HG02678 (cell line): ENCODE results near the gene PLCL2.

Source experiments
- ATAC-seq: cut with Tn5 transposase; IDR thresholded peaks from one replicate; pipeline ENCODE4 v1.9.1; 2021; ENCODE audit warnings: mild to moderate bottlenecking, moderate library complexity; ENCODE audit not compliant: unreplicated experiment

The PLCL2 gene

DNA sequence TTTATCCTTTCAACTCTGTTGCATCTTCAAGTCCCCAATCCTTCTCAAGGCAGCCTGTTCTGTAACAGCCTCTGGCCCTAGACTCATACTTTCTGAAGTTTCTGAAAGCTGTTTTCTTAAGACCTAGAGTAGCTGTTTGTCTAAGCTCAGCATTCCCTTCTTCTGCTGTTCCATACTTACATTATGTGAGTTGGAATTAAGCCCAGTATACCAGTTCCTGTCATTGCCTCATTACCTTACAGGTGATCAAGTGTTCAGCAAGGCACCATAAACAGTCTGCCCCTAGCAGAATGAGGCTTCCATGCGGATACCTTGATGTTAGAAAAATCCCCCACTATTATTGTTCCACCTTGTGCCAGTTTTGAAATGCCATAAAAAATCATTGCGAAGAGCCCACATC, 180.6 kb downstream of the PLCL2 start:
- no peak for ATAC-seq

DNA sequence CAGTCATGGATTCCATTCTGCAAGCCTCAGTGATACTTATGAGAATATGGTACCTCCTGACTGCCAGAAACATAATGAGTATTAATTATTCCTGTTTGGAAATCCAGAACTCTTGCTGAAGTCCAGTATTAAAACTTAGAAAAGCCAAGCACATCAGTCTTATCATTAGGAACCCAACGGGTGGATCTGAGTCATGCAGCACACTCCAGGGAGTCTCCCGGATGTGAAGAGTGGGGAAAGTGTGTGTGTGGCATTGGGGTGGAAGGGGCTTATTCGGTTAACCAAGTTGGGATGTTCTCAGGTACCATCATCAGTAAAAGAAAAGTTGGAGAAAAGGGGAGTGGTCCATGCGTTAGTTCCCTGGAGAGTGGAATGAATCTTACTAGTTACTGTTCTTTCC, 181.1 kb downstream of the PLCL2 start:
- no peak for ATAC-seq

DNA sequence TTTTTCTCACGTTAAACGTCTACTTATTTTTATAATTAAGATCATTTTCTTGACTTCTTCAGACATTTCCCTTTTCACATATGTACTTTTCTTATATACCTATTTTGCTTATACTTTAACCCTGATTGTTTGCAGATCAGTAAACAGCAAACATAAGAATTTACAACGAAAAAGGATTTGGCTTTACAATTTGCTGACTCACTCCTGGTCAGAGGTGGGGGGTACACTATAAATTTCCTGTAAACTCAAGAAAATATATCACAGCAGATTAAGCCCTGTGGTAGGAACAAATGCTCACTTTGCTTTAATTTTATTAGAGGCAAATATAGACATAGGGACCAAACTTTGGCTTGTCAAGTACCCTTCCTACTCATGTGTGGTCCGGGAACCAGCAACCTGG, 185.0 kb downstream of the PLCL2 start:
- ATAC-seq: no peak

DNA sequence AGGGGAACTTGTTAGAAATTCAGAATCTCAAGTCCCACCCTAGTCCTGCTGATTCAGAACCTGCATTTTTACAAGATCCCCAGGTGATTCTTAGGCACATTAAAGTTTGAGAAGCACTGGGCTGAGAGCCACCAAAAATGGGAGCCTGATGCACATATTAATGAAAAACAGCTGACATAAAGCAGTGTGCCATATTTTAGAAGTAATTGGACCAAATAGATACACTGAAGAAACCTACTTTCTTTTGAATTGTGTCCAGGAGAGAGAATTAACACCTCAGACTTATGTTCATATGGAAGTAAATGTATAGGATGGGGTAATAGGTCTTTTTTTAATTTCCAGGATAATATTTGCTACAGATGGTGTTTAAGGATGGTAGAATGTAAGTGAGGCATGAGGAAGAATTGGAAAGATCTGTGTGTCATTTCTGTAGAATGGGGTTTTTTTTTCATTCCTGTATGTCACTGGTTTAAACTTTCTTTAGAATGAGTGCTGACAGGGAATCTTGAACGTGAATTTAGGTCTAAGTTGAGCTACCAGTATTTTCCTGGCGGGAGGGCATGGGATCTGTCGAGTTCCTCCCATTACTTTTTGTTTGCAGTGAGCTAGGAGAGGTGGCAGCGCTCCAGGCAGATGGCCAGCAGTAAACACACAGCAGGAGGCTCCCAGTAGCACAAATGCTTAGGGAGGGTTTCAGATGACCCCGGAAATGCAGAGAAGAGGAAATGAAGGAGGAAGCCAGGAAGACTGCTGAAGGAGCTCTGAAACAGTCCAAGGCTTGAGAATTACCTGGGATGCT, 185.6 kb downstream of the PLCL2 start:
- no peak for ATAC-seq

DNA sequence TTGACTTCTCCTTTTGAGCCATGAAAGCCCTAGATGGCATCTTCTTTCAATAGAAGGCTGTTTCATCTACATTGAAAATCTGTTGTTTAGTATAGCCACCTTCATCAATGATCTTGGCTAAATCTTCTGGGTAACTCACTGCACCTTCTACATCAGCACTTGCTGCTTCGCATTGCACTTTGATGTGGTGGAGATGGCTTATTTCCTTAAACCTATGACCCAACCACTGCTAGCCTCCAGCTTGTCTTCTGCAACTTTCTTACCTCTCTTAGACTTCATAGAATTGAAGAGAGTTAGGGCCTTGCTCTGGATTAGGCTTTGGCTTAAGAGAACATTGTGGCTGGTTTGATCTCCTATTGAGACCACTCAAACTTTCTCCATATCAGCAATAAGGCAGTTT, 189.8 kb downstream of the PLCL2 start:
- ATAC-seq: no peak

DNA sequence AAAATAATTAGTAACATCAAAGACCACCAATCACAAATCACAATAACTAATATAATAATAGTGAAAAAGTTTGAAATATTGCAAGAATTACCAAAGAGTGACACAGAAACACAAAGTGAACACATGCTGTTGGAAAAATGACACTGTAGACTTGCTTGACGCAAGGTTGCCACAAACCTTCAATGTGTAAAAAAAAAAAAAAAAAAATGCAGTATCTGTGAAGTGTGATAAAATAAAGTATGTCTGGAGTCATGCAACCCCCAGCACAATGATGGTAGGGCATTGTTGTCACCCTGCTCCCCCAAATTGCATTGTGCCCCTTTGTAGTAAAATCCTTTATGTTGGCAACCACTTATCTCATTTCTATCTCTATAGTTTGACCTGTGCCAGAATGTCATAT, 190.6 kb downstream of the PLCL2 start:
- ATAC-seq: no peak

DNA sequence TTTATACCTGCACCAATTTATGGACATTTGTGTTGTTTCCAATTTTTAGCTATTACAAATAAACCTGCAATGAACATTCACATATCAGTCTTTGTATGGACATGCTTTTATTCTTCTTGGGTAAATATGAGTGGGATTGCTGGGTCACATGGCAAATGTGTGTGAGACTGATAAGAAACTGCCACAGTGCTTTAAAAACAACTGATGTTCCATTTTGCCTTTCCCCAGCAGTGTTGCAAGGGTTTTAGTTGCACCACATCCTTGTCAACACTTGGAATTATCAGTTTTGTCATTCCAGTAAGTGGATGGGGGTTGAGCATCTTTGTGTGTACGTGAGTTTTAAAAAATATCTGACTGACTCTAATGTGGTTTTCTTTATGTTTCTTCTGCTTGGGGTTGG, 191.2 kb downstream of the PLCL2 start:
- ATAC-seq: no peak

DNA sequence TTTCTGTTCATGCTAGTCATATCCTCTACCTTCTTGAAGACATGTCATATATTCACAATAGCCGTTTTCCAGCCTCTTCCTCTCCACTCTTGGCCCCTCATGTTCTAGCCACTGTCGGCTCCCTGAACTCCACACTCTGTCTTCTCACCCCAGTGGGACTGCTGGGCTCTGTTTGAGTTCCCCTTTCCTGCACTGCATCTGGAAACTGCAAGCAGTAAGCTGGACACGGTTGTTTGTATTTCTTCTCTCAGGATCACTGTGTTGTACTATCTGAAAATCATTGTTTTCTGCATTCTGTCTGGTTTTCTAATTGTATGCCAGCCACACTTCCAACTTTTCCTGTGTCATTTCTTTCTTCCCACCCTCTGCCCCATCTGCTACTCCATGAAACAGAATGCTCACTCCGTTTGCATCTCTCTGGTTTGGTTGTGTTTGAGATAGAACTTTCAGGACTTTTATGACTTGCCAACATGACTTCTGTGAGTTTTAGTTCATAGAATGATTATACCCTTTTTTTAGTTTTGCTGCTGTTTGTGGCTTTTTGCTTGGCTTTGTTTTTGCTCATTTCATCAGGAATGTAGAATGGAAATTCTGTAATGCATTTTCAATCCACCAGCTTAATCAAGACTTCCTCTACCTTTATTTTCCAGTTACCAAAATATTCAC, 192.3 kb downstream of the PLCL2 start:
- no peak for ATAC-seq

DNA sequence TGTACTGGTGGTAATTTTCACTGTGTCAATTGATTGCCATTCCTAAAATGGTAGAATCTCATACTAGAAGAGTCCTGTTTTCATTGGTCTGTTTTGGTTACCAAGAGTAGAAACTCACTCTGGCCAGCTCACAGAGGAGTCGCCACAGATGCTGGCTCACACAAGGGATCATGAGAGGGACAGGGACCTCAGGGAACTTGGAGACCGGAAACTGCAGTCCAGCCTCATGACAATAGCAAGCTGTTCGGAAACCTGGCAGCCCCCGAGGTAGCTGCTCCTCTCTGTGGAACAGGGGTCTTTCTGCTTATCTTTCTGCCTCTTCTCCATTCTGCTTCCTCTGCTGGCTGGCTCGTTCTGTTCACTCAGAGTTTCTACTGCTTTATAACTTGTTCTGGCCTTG, 192.9 kb downstream of the PLCL2 start:
- ATAC-seq: no peak

DNA sequence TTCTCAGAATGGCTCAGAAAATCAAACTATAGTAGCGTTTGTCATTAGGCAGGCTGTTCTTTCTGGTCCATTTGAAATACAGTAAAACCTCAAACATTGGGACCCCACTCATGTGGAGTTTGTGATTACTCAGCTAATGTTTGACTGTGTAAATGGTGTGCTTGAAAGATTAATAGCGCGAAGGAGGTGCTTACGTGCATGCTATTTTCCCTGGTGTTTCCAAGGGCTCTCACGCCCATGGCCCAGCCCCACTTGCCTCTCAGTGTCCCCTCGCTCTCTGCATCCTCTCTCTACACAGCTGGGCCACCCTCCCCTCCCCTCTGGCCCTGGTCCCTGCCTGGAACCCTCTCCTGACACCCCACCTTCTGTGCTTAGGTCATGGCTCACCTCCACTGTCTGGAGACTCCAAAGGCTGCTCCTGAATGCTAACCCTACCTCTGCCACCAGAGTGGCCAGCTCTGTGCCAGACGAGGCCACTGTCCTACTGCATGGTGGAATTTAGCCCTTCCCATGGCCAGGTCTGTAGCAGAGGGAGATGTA, 194.2 kb downstream of the PLCL2 start:
- ATAC-seq: no peak

DNA sequence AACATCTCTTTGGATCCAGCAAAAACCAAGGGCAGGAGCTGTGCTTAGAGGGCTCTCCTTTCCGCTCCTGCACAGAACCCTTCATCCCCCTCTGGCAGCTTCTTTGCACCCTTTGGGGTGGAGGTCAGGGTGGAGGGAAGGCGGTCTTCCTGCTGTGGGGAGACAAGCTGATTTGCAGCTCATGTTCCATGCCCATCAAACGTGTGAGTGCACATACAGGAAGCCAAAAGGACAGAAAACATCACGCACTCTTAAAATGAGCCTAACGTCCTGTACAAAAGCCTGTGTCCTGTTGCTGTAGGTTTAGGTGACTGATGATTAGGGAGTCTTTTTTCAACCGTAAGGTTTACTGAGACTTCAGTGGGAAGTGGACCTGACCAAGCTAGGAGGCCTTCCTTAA, 195.2 kb downstream of the PLCL2 start:
- ATAC-seq: no peak

DNA sequence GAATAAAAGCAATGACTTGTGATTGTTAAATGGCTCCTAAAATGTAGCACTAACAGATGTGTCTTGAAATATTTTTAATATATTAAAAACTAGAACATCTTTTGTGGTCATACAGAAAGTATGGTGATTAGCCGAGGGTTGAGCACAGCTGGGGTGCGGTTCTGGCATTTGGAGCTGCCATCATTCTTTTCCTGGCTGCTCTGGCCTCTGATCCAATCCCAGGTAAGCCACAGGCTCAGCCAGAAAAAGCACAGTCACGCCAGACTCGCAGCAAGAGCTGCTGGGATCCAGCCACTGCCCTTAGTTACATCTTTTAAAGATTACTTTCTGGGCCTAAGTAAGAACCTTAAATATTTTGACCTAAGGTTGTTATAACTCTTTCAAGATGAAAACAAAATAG, 196.8 kb downstream of the PLCL2 start:
- no peak for ATAC-seq

DNA sequence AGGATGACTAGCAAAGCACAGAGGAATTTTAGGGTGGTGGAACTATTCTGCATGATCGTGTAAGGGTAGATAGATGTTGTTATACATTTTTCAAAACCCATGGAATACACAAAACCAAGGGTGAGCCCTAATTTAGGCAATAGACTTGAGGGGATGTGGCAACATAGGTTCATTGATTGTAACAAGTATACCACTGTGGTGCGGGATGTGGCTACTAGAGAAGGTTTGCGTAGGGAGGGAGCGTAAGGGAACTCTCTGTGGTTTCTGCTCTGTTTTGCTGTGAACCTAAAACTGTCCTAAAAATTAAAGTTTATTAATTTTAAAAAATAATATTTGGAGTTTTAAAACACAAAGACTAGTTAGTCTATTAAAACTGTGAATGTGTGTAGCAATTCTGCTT, 202.8 kb downstream of the PLCL2 start:
- no peak for ATAC-seq

DNA sequence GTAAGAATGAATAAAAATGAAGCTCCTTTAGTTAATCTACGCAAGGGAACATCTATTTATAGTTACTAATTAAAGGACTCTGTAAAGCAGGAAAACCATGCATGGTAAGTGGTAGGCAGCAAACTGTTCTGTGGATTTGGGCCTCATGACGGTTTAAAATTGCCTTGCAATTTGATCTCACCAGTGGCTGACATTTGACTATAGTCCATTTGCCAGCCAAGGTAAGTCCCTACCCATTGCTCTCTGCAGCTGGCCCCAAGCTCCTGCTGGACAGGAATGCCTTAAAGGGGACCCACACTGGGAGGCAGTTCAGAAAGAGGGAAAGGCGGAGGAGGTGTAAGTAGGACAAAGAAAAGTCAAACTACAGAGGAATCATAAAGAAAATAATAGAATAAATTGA, 203.3 kb downstream of the PLCL2 start:
- no peak for ATAC-seq

DNA sequence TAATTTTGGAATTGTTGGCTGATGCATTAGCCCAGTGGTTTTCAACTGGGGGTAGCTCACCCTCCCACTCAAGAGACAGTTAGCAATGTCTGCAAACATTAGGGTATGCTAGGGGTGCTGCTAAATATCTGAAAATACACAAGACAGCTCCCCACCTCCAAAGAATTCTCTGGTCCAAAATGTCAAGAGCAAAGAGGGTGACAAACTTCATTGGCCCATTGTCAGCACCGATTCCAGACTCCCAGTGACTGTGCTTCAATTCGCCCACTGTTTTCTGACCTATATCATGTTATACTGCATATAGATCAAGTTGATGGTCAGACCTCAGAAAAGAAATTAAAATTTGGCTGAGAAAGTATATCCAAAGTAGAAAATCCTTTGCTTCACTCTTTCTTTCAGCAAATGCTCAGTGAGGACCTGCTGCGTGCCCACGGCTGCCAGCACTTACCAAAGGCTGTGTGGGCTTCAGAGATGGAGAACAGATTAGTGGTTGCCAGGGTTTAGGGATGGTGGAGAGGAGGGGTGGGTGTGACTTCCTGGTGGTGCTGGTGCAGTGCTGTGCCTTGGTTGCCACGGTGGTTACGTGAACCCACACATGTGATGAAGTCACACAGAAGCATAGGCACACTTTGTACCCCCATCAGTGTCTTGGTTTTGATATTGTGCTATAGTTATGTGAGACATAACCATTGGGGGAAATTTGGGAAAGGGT, 204.0 kb downstream of the PLCL2 start:
- no peak for ATAC-seq

DNA sequence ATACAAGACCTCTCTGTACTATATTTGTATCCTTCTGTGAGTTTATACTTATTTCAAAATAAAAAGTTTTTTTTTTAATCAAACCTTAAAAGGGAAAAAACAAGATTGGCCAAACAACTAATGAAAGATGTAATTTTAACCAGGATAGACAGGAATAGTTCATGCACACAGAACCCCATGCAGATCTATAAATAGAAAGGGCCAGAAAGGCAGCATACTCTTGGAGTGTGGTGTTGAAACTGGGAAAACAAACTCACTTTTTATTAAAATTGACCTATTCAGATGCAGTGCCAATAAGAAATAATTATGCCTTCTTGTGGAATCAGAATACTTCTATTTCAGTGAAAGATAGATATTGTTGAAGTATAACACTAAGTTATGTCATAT, 204.6 kb downstream of the PLCL2 start:
- no peak for ATAC-seq

DNA sequence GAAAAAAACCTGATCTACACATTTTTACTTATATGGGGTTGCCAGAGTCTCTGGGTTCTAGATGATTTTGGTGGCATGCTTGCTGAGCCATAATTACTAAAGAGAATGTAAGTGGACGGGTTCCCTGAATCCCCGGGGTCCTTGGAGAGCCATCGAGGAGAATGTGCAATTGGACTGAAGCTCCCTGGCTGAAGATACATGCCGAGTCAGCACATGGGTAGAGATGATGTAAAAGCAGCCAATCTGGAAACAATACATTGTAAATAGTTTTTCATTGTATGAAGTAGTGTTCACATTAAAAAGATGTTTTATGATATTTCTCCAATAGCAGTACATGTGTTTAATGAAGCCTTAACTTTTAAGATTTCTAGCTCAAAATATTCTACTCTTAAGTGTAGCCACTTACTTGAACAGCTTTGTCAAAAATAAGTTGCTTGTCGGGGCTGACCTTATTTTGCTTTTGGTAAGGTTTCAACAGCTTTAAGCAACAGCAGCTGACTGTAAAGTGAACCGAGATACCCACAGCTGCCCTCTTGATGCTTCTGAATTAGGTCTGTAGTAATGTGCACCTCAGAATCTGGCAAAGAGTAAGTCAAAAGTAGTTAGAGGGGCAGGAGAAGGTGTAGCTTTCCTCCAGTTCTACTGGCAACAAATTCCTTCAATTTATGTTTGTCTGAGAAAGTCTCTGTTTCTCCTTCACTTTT, 205.7 kb downstream of the PLCL2 start:
- ATAC-seq: no peak

DNA sequence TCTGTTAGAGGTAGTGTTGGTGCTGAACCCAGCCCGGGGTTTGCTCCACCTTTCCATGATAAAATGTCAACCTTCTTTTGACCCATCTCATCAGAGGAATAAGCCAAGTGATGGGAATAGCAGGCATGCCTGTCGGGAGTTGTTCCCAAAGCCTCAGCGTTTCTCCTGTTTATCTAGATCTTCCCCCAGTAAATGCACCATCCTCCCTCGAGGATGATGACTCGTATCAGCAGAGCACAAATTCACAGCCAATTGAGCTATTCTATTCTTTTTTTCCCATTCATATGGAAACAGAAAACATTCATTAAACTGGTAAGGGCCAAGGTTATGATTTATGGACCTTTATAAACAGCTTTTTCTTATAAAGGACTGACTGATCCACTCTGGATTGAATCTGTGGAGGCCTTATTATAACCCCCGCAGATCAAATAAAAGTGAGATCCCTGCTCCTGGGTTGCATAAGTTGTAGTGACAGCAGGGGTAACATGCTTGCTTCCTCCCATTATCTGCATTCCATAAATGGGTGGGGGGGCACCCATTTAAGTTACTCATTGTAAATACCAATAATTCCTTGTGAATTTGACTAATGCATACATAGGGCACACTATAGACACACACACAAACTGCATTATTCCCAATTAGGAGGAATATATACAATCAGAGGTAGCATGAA, 207.3 kb downstream of the PLCL2 start:
- ATAC-seq: no peak

DNA sequence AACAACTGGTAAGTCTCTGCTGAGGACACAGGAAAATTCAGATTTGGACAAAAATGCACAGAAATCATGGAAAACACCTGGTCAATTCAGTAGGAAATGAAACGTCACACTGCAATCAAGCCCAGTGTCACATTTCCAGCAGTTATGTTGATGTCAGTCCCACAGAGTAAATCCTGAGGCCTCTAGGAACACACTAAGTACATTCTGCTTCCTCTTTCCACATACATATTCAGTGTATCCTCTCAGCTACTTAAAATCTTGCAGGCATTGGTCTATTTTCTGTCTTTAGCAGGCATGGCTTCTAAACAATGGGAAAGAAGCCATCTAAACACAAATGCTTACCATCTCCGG, 207.8 kb downstream of the PLCL2 start:
- no peak for ATAC-seq

DNA sequence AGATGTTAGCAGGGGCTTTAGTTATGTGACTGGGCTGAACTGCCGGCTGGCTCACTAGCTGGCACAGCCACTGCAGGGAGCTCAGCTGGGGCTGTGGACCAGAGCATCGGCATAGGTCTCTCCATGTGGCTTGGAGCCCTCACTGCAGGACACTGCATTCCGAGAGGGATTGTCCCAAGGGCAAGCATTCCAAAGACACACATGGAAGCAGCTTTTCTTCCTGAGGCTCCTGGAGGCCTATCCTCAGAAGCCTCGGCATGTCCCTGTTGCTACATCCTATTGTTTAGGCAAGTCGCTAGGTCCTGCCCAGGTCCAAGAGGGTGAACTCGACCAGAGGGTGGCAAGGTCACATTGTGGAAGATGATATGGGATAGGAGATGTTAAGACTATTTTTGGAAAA, 209.8 kb downstream of the PLCL2 start:
- ATAC-seq: no peak

DNA sequence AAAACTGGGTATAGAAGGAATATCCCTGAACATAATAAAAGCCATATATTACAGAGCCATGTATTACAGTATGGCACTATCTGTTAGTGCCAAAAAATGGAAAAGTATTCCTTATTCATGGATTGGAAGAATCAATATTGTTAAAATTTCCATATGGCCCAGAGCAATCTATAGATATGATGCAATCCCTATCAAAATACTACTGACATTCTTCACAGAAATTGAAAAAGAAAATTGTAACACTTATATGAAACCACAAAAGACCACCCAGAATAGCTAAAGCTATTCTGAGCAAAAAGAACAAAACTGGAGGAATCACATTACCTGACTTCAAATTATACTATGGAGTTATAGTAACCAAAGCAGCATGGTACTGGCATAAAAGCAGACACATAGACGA, 218.8 kb downstream of the PLCL2 start:
- ATAC-seq: no peak
